Suprapubic skin (tissue), 4 donors: ENCODE results near the gene FKBP2. TPM values are rescaled to one million over a fixed set of nuclear protein-coding genes. Genes with fewer than 3 reads are reported as not detected.
A peak's percentile ranks its signal among the peaks of the same experiment; 100 is the strongest.

ENCODE experiments used
- DNase-seq, 2 donors: peaks; one replicate each; pipeline ENCODE4 v3.0.0-alpha.2; 2019; ENCODE audit warnings: low spot score in 2 of 2
- H3K27ac ChIP-seq: fragments of 200-600 bp; sonication (generic); one replicate; pipeline ENCODE4 v1.5.1; 2019
- H3K27me3 ChIP-seq: fragments of 200-600 bp; sonication (generic); one replicate; pipeline ENCODE4 v1.5.1; 2019
- H3K36me3 ChIP-seq: fragments of 200-600 bp; sonication (generic); one replicate; pipeline ENCODE4 v1.5.1; 2019
- H3K4me1 ChIP-seq: fragments of 200-600 bp; sonication (generic); one replicate; pipeline ENCODE4 v1.5.1; 2019
- H3K4me3 ChIP-seq: fragments of 200-600 bp; sonication (generic); one replicate; pipeline ENCODE4 v1.5.1; 2019; ENCODE audit warnings: mild to moderate bottlenecking
- H3K9me3 ChIP-seq: fragments of 200-600 bp; sonication (generic); one replicate; pipeline ENCODE4 v1.5.1; 2019
- CTCF ChIP-seq, 2 donors: fragments of 200-600 bp in 1 of 2; fragments of 450-650 bp in 1 of 2; sonication (generic) in 1 of 2; IDR thresholded peaks; one replicate each; pipeline ENCODE4 v1.5.1; 2016 to 2019; ENCODE audit warnings: antibody characterized with exemption in 2 of 2, mild to moderate bottlenecking in 1 of 2, moderate library complexity in 1 of 2
- EP300 ChIP-seq: sonication (generic); formaldehyde crosslinking; IDR thresholded peaks from one replicate; pipeline ENCODE4 v1.6.1; 2017; ENCODE audit warnings: antibody characterized with exemption
- POLR2A ChIP-seq, 2 donors: fragments of 450-650 bp; IDR thresholded peaks; one replicate each; pipeline ENCODE4 v1.6.1; 2017; ENCODE audit warnings: antibody characterized with exemption in 2 of 2, mild to moderate bottlenecking in 2 of 2, moderate library complexity in 2 of 2
- POLR2AphosphoS5 ChIP-seq, 3 donors: sonication (generic); formaldehyde crosslinking; IDR thresholded peaks; one replicate each; pipeline ENCODE4 v1.6.1; 2017; ENCODE audit warnings: antibody characterized with exemption in 3 of 3
- WGBS: methylation state at CpG from one replicate; pipeline ENCODE4 v1.1.5; 2018; 5-methylcytosine and 5-hydroxymethylcytosine counted together
- total RNA-seq, 4 donors: library from RNA; depleted of rRNA; stranded (reverse); fragments of >200 nt; gene quantifications; one replicate each; pipeline ENCODE4 v1.1.0, GENCODE V29; 2016

Gene FKBP2
- total RNA-seq, result 10 to 100 TPM; 43.9 to 64.7 (median 53.4) TPM

GRCh38 chr11:64240435-64241240, at the start of gene FKBP2:
Gene FKBP2 (plus strand): TSS chr11:64241095. CDS start chr11:64242388, 1,293 bp downstream.
- peaks cover 32% of the 10 kb centered on the region for H3K36me3 ChIP-seq
- H3K27ac ChIP-seq, result peak within 1 kb of the TSS; percentile 97
- H3K27me3 ChIP-seq, result no peaks in the 10 kb centered on the region
- WGBS, result 2% methylated on average over 16 of the region's 58 CpGs
- H3K4me1 ChIP-seq, result peaks cover 82% of the 10 kb centered on the region
- no peaks in the 10 kb centered on the region for H3K9me3 ChIP-seq
- peak; percentile 61 to 86 for TF ChIP-seq POLR2A (IDR thresholded peaks at IDR 0.05)
- TF ChIP-seq EP300, result no peak
- TF ChIP-seq POLR2AphosphoS5 (IDR thresholded peaks at IDR 0.05), result peak in 2 of 3 donors; percentile 36 to 97
- H3K4me3 ChIP-seq, result peak within 1 kb of the TSS; percentile 84
- DNase-seq, result peak; percentile 98

GRCh38 chr11:64192434-64192833, 48.5 kb upstream of the FKBP2 start:
- WGBS, result 84% methylated on average over 5 of the region's 5 CpGs
- Histone ChIP-seq H3K4me1 (peaks cover 18% of the 10 kb centered on the region), H3K36me3 (peaks cover 50% of the 10 kb centered on the region), H3K4me3 (no peak overlapping the region), H3K27me3 (no peaks in the 10 kb centered on the region), H3K9me3 (no peaks in the 10 kb centered on the region), H3K27ac (no peak overlapping the region)
- TF ChIP-seq POLR2AphosphoS5 (IDR thresholded peaks at IDR 0.05) (no peak), CTCF (IDR thresholded peaks at IDR 0.05) (no peak), EP300 (no peak), POLR2A (IDR thresholded peaks at IDR 0.05) (no peak)
- DNase-seq, result no peak

GRCh38 chr11:64196626-64197025, 44.3 kb upstream of the FKBP2 start:
- Histone ChIP-seq H3K27ac (no peak overlapping the region), H3K4me3 (no peak overlapping the region), H3K9me3 (no peaks in the 10 kb centered on the region), H3K27me3 (no peaks in the 10 kb centered on the region), H3K36me3 (peaks cover 92% of the 10 kb centered on the region), H3K4me1 (no peaks in the 10 kb centered on the region)
- no peak for DNase-seq
- TF ChIP-seq POLR2A (IDR thresholded peaks at IDR 0.05), result no peak
- TF ChIP-seq CTCF (IDR thresholded peaks at IDR 0.05), result no peak
- TF ChIP-seq POLR2AphosphoS5 (IDR thresholded peaks at IDR 0.05), result no peak
- no peak for TF ChIP-seq EP300
- 73% methylated on average over 9 of the region's 9 CpGs for WGBS

- DNase-seq, result no peak
- H3K4me1 ChIP-seq, result no peaks in the 10 kb centered on the region
- TF ChIP-seq POLR2AphosphoS5 (IDR thresholded peaks at IDR 0.05) (no peak), EP300 (no peak), POLR2A (IDR thresholded peaks at IDR 0.05) (no peak), CTCF (IDR thresholded peaks at IDR 0.05) (no peak)
- H3K27me3 ChIP-seq, result no peaks in the 10 kb centered on the region
- WGBS, result 98% methylated on average over 2 of the region's 2 CpGs
- H3K9me3 ChIP-seq, result no peaks in the 10 kb centered on the region
- no peak overlapping the region for H3K27ac ChIP-seq
- peaks cover 100% of the 10 kb centered on the region for H3K36me3 ChIP-seq
- H3K4me3 ChIP-seq, result no peak overlapping the region
Measured at GRCh38 chr11:64198511-64198910, 42.4 kb upstream of the FKBP2 start.

GRCh38 chr11:64201543-64201942, 39.4 kb upstream of the FKBP2 start:
- WGBS, result 90% methylated on average over 3 of the region's 3 CpGs
- Histone ChIP-seq H3K36me3 (peaks cover 84% of the 10 kb centered on the region), H3K4me3 (no peak overlapping the region), H3K27ac (no peak overlapping the region), H3K9me3 (no peaks in the 10 kb centered on the region), H3K27me3 (no peaks in the 10 kb centered on the region), H3K4me1 (peaks cover 22% of the 10 kb centered on the region)
- TF ChIP-seq CTCF (IDR thresholded peaks at IDR 0.05), result no peak
- no peak for TF ChIP-seq POLR2AphosphoS5 (IDR thresholded peaks at IDR 0.05)
- TF ChIP-seq EP300, result no peak
- no peak for TF ChIP-seq POLR2A (IDR thresholded peaks at IDR 0.05)
- no peak for DNase-seq
